ENCODE measurements around the gene UMOD. TPM values are rescaled to one million over a fixed set of nuclear protein-coding genes. Genes with fewer than 3 reads are reported as not detected.

Gene UMOD
- total and polyA plus RNA-seq, 12 donors: not detected

DNA sequence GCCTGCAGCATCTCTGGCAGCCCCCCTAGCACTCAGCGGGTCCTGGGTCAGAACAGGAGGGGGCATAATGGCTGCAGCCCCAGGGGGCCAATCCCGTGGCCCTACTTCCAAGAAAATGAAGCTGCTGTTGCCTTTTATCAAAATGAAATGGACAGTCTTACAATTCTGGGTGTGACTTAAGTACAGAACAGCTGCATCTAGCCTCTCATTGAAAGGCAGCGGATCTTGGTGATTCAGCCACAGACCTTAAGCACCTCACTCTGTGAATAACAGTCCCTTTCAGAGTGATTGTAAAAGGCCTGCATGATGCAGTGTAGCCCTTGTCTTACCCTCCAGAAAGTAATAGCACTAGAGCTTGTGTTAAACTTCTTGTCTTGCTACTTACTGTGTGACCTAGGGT is 11.5 kb upstream of the UMOD start:
- Histone ChIP-seq H3K27me3 (peaks cover 0 to 51% (median 10%) of the 10 kb centered on the region in 7 donors), H3K4me1 (no peaks in the 10 kb centered on the region), H3K4me3 (no peak overlapping the region), H3K27ac (no peak overlapping the region), H3K36me3 (no peaks in the 10 kb centered on the region), H3K9me3 (peaks cover 0 to 2% (median 0%) of the 10 kb centered on the region in 11 donors)
- no peak for ATAC-seq
- intact Hi-C loops (cut with DNase I): no loop called here
- WGBS, 2 donors: 62 to 74% methylated on average over 3 of the region's 3 CpGs
- TF ChIP-seq, protein P1, sequence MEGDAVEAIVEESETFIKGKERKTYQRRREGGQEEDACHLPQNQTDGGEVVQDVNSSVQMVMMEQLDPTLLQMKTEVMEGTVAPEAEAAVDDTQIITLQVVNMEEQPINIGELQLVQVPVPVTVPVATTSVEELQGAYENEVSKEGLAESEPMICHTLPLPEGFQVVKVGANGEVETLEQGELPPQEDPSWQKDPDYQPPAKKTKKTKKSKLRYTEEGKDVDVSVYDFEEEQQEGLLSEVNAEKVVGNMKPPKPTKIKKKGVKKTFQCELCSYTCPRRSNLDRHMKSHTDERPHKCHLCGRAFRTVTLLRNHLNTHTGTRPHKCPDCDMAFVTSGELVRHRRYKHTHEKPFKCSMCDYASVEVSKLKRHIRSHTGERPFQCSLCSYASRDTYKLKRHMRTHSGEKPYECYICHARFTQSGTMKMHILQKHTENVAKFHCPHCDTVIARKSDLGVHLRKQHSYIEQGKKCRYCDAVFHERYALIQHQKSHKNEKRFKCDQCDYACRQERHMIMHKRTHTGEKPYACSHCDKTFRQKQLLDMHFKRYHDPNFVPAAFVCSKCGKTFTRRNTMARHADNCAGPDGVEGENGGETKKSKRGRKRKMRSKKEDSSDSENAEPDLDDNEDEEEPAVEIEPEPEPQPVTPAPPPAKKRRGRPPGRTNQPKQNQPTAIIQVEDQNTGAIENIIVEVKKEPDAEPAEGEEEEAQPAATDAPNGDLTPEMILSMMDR (IDR thresholded peaks at IDR 0.05): no peak
- DNase-seq: no peak

DNA sequence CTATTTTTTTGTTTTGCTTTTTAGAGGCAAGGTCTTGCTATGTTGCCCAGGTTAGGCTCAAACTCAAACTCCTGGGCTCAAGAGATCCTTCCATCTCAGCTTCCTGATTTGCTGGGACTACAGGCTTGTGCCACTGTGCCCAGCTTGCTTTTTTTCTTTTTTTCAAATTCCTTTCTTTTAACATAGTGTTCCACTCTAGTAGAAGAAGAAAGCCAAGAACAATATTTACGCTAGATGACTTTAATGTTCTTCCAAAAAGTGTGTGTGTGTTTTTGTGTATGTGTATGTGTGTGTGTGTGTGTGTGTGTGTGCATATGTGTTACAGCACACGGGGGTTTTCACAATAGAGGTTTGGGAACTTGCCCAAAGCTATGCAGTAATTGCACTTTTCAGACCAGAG is 10.7 kb upstream of the UMOD start:
- intact Hi-C loops (cut with DNase I): no loop called here
- DNase-seq: no peak
- WGBS, 2 donors: 72 to 75% methylated on average over 2 of the region's 2 CpGs
- ATAC-seq: no peak
- TF ChIP-seq, protein P1 (IDR thresholded peaks at IDR 0.05): no peak
- peaks cover 0 to 2% (median 0%) of the 10 kb centered on the region in 11 donors for H3K9me3 ChIP-seq
- no peak overlapping the region for H3K4me3 ChIP-seq
- H3K36me3 ChIP-seq: no peaks in the 10 kb centered on the region
- no peak overlapping the region for H3K27ac ChIP-seq
- H3K27me3 ChIP-seq: peaks cover 0 to 42% (median 10%) of the 10 kb centered on the region in 7 donors
- no peaks in the 10 kb centered on the region for H3K4me1 ChIP-seq

DNA sequence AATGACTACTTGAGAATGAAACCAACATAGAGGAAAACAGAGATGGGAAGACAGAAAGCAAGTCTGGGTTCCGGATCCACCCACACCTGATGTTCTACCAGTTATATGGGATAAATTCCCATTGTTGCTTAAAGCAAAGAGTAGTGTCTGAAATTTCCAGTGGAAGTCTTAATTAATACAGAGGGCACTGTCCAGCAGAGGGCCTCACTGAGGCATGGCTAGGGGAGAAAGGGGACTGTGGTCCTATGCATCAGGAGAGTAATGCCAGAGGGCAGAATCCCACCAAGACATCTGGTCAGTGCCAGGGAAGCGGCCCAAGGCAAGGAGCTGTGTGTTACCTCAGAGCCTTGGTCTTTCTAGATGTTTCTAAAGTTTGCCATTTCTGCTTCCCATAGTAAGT is 7.5 kb upstream of the UMOD start:
- DNase-seq (no peak), ATAC-seq (no peak)
- TF ChIP-seq, protein P1 (IDR thresholded peaks at IDR 0.05): peak in 4 of 9 donors; percentile 10 to 12 (median 10)
- WGBS, 2 donors: 51 to 53% methylated on average over 2 of the region's 2 CpGs
- intact Hi-C loops (cut with DNase I): loop anchor here in 1 of 10 donors (10.0 kb wide), 1 partner anchor 65 kb away; no protein-coding TSS in a partner anchor
- Histone ChIP-seq H3K9me3 (no peaks in the 10 kb centered on the region), H3K36me3 (no peaks in the 10 kb centered on the region), H3K4me3 (no peak overlapping the region), H3K27me3 (peaks cover 0 to 48% (median 23%) of the 10 kb centered on the region in 7 donors), H3K27ac (no peak overlapping the region), H3K4me1 (no peaks in the 10 kb centered on the region)

DNA sequence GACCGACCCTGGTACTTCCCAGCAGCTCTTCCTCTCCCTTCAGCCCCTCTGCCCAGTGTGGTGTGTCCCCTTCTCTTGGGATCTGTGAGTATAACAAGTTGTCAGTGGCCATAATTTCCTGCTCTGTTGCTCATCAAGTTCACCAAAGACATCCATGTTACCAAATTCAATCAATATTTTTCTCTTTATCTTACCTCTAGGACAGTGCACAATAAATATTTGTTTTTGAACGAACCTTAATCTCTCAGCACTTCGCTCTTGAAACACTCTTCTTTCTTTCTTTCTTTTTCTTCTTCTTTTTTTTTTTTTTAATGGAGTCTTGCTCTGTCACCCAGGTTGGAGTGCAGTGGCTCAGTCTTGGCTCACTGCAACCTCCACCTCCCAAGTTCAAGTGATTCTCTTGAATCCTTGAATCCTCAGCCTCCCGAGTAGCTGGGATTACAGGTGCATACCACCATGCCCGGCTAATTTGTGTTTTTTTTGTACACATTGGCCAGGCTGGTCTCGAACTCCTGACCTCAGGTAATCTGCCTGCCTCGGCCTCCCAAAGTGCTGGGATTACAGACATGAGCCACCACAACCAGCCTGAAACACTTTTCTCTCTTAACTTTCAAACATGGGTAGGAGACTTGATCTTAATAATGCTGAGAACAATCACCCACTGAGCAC is 2.7 kb upstream of the UMOD start:
- 72 to 75% methylated on average over 7 of the region's 7 CpGs for WGBS, 2 donors
- Histone ChIP-seq H3K27me3 (peaks cover 0 to 42% (median 20%) of the 10 kb centered on the region in 7 donors), H3K36me3 (no peaks in the 10 kb centered on the region), H3K4me3 (no peak overlapping the region), H3K4me1 (no peaks in the 10 kb centered on the region), H3K27ac (no peak overlapping the region), H3K9me3 (no peaks in the 10 kb centered on the region)
- ATAC-seq (no peak), DNase-seq (no peak)
- TF ChIP-seq, protein P1 (IDR thresholded peaks at IDR 0.05): no peak
- intact Hi-C loops (cut with DNase I): loop anchor here in 1 of 10 donors (10.0 kb wide), 1 partner anchor 60 kb away; no protein-coding TSS in a partner anchor

Data from heart right ventricle (tissue), 16 donors.